Stimulated activated CD8-positive, alpha-beta memory T cell treated with anti-CD3 and anti-CD28 coated beads, Interleukin-7, amount 100 ng/mL, for 24 hours (primary cell): ENCODE measurements around the gene PTPRJ.
A peak's percentile ranks its signal among the peaks of the same experiment; 100 is the strongest.

Experiments used
- DNase-seq: peaks from one replicate; pipeline ENCODE4 v3.0.0-alpha.2; 2020; ENCODE audit warnings: low read depth

Gene PTPRJ

DNA sequence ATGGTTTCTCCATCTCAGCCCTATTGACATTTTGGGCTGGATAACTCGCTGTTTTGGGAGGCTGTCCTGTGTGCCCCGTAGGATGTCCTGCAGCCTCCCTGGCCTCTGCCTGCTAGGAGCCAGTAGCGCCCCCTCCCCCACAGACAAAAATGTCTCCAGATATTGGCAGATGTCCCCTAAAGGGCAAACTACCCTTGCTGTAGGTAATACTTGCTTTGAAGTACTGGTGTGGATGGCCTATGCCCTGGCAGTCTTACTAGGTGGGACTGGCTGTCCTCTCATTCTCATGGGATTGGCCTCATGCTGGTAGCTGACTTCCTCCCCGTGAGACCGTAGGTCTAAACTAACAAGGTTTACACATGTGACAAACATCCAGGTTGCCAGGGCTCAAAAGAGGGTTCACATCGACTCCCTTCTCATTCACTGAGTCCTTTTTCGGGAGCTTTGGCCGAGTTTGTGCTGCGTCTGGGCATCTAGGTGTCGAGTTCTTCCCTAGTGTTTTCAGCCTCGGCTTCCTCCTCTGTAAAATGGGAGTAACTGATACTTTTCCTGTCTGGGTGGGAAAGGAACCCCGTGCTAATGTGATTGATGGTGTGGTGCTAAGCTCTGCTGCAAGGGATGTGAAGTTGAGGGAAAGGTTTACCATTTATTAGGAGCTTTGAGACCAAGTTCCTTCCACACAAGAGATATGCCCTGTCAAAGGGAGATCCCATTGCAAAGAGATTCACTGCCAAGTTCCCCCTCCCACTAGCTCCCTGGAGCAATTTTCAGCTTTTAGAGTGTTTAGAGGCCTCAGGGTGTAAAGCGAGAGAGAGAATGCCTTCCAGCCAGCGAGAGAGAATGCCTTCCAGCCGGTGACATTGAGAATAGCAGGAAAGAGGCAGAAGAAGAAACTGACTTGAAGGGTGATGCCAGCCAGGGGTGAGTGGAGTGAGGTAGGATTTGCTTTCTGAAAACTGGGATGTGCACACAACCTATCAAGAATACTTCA is 17.0 kb downstream of the PTPRJ start:
- no peak for DNase-seq

DNA sequence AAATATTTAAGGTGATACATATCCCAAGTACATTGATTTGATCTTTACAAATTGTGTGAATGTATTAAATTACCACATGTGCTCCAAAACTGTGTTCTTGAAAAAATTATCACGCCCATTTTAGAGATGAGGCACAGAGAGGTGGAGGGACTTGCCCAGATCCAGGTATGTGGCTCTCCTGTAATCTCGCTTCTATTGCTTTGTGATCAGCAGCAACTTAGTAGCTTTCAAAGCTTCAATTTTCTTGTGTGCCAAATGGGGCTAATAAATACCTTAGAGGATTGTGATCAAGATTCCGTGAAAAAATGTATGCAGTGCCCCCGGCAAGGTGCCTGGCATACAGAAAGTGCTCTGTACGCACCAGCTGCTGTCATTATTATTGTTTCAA is 18.0 kb downstream of the PTPRJ start:
- no peak for DNase-seq

DNA sequence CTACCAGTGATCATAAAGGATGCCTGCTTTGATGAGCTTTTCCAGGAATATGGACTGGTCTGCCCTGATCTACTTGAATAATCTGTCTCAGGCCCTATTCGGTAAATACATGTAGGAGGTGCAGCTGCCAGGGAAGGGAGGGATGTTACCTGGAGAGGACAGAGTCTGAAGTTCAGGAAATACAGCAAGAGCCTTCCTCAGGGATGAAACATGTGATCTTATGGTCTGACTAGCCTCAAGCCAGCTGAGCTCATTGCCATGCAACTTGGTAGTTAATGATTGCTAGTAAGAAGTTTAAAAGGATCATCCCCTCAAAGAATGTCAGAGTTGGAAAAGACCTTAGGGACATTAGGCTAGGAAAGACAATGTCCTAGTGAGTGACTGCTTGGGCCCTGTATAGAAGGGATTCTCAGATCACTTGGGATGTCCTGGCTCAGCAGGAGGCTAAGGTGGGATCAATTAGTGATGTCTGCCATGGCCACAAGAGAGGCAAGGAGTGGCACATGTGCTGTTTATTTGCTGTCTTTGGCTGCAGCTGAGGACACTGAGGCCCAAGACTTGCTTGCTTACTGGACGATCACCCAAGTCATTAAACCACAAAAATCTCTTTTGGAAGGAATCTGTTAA is 18.5 kb downstream of the PTPRJ start:
- no peak for DNase-seq

GRCh38 chr11:48000432-48000831 is 20.1 kb downstream of the PTPRJ start:
- no peak for DNase-seq

DNA sequence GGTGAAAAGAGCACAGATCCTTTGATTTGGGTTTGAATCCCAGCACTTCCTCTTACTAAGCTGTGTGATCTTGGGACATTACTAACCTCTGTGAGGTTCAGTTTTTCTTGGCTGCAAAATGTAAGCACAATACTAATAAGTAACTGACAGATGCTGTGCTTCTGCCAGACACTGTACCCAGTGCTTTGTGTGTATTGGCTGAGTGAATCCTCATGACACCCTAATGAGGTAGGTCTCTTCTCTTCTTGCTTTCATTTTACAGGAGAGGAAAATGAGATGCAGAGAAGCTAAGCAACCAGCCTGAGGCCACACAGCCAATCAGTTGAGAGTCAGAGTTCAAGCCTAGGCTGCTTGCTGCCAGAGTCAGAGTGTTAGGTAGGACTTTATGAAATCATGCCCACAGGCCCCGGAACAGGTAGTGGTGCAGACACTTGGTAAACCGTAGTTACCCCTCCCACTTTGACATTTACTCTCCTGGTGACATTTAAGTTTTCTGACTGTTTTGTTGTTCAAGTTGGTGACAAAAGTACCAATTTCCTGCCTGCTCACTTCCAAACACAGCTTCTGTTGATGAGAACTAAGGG is 21.2 kb downstream of the PTPRJ start:
- DNase-seq = no peak

GRCh38 chr11:48002561-48002960 is 22.2 kb downstream of the PTPRJ start:
- DNase-seq = no peak

GRCh38 chr11:48003926-48004325 is 23.6 kb downstream of the PTPRJ start:
- no peak for DNase-seq

DNA sequence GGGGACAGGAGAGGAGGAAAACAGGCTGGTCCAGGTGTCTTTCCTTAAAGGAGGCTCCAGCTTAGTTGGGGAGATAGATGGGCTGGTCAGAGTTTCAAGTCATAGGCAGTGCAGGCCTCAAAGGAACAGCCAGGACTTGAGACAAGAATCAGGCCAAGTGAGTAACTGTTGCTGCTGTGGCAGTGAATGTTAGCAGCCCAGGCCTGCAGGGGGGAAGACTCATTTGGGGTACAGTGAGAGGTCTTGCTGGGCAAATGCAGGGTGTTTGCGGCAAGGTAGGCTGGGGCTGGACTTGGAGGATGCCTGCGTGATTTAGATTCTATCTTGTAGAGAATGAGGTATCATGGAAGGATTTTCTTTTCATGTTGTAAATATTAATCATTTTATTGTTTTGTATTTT is 24.1 kb downstream of the PTPRJ start:
- DNase-seq = no peak

DNA sequence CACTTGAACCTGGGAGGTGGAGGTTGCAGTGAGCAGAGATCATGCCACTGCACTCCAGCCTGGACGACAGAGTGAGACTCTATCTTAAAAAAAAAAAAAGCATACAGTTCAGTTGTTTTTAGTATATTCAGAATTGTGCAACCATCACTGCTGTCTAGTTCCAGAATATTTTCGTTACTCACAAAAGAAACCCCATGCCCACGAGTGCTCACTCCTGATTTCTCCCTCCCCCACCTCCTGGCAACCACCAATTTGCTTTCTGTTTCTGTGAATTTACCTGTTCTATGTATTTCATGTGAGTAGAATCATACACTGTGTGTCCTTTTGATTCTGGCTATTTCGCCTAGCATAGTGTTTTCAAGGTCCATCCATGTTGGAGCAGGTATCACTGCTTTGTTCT is 24.8 kb downstream of the PTPRJ start:
- DNase-seq = no peak

GRCh38 chr11:48005831-48006270 is 25.5 kb downstream of the PTPRJ start:
- no peak for DNase-seq

DNA sequence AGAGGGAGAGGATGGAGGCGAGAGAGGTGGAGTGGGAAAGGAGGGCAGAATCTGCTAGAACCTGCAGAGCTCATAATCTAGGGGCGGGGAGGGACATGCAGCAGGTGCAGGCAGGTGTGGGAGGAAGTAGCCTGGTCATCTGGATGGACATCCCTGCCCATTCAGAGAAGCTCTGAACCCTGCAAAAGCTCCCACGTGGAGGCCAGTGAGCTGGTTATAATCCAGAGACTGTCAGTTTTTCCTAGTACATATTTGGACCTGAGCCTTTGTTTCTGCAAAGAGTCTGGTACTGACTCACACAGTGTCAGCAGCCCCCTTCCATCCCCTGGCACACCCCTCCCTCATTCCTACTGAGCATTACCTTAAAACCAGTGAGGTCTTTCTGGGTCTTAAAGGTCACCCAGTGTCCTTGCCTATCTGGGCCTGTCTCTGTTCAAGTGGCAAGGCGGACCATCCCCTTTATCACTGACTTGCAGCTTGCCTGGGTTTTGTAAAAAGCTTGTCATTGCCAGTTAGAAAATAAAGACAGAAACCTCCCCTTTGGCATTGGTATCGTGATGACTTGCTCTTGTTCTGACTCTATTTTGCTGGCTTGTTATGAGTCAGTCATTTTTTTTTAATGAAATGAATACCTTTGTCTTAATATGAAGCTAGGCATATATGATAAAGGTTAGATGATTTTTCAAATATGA is 26.1 kb downstream of the PTPRJ start:
- no peak for DNase-seq

- no peak for DNase-seq
Measured at GRCh38 chr11:48007677-48008076, 27.3 kb downstream of the PTPRJ start.

GRCh38 chr11:48008951-48009270 is 28.6 kb downstream of the PTPRJ start:
- no peak for DNase-seq

GRCh38 chr11:48011102-48011797 is 30.9 kb downstream of the PTPRJ start:
- DNase-seq = no peak

- DNase-seq = peak; percentile 48
Measured at GRCh38 chr11:48011798-48012391, 31.5 kb downstream of the PTPRJ start.

GRCh38 chr11:48013269-48013901 is 33.0 kb downstream of the PTPRJ start:
- no peak for DNase-seq

- no peak for DNase-seq
Measured at GRCh38 chr11:48014917-48015316, 34.6 kb downstream of the PTPRJ start.

DNA sequence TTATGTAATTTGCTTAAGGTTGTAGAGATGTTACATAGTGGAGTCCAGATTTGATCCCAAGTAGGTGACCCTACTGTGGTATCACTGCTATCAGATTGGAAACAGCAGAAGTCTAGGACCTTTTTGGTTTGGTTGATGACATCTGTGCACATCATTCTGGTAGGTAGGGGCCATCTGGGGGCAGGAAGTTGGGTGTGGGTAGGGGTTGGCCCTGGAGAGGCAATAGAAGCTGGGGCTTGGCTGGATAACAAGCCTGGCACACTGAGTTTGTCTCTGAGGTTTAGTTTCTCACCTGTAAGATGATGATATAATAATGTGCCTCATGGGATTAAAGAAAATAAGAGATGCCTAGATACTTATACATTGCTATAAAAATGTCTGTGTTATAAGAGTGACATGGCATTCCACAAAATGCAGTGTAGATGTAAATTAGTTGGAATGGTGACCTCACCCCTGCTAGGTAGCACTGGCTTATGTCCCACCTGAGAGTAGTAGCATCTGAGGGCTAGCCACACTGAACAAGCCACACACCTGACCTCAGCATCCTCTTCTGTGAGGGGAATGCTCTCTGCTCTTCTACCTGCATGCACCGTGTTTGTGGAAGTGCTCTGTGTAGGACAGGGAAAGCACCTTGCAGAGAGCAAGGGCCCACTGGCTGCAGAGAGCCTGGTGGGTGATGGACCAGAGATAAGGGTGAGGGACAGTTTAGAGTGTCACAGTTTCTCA is 36.9 kb downstream of the PTPRJ start:
- no peak for DNase-seq

- DNase-seq = no peak
Measured at GRCh38 chr11:48017831-48018527, 37.6 kb downstream of the PTPRJ start.
